Sigmoid colon (tissue), 4 donors: ENCODE results near the gene CDC42EP3.

Source experiments
- CTCF ChIP-seq, 4 experiments: fragments of 450-650 bp in 3 of 4; fragments of 200-600 bp in 1 of 4; IDR thresholded peaks; one replicate each; pipeline ENCODE4 v1.5.1; 2016 to 2019; ENCODE audit warnings: antibody characterized with exemption in 4 of 4, mild to moderate bottlenecking in 3 of 4, moderate library complexity in 2 of 4
- POLR2A ChIP-seq, 2 donors: fragments of 450-650 bp; IDR thresholded peaks; one replicate each; pipeline ENCODE4 v1.6.1; 2016; ENCODE audit warnings: antibody characterized with exemption in 2 of 2, mild to moderate bottlenecking in 2 of 2, moderate library complexity in 2 of 2
- POLR2AphosphoS5 ChIP-seq, 4 donors: sonication (generic); formaldehyde crosslinking; IDR thresholded peaks; one replicate each; pipeline ENCODE4 v1.6.1; 2017; ENCODE audit warnings: antibody characterized with exemption in 4 of 4

- TF ChIP-seq CTCF (IDR thresholded peaks at IDR 0.05) (no peak), POLR2AphosphoS5 (IDR thresholded peaks at IDR 0.05) (no peak), POLR2A (IDR thresholded peaks at IDR 0.05) (no peak)
Measured at GRCh38 chr2:37683921-37684780, 12.7 kb upstream of the CDC42EP3 start.
